Muscle layer of colon (tissue), 2 donors: Measurements from ENCODE around the gene IFNL2.
"Not testable (repeated sequence)": the region's sequence is repeated elsewhere in the genome, so short reads cannot be mapped to it uniquely, and the experiment has no call there.

Source experiments
- H3K27ac ChIP-seq: one replicate; pipeline ENCODE4 v1.7.0; 2013; ENCODE audit warnings: low read depth, mild to moderate bottlenecking, low read length, moderate library complexity
- H3K27me3 ChIP-seq, 2 donors: one replicate each; pipeline ENCODE4 v1.7.0; 2013; ENCODE audit warnings: low read length in 2 of 2, mild to moderate bottlenecking in 2 of 2; ENCODE audit not compliant: insufficient read depth in 2 of 2, control insufficient read depth in 1 of 2
- H3K36me3 ChIP-seq: one replicate; pipeline ENCODE4 v1.7.0; 2013; ENCODE audit warnings: mild to moderate bottlenecking, low read length; ENCODE audit not compliant: insufficient read depth
- H3K4me1 ChIP-seq: one replicate; pipeline ENCODE4 v1.7.0; 2013; ENCODE audit warnings: mild to moderate bottlenecking, low read length; ENCODE audit not compliant: insufficient read depth
- H3K4me3 ChIP-seq, 2 donors: one replicate each; pipeline ENCODE4 v1.7.0; 2013; ENCODE audit warnings: low read length in 2 of 2, low read depth in 1 of 2, mild to moderate bottlenecking in 1 of 2, moderate library complexity in 1 of 2
- H3K9ac ChIP-seq: one replicate; pipeline ENCODE4 v1.7.0; 2013; ENCODE audit warnings: low read length
- H3K9me3 ChIP-seq: one replicate; pipeline ENCODE4 v1.7.0; 2013; ENCODE audit warnings: mild to moderate bottlenecking, low read length
- donor health status: abdominal sarcoma.
- donor health status: Adenocarcinoma of cecum.

The IFNL2 gene

GRCh38 chr19:39268085-39268484 is at the start of gene IFNL2:
Gene IFNL2 (plus strand): TSS chr19:39268396. CDS start chr19:39268569, 173 bp downstream.
- not testable (repeated sequence) for H3K27ac ChIP-seq, H3K9me3 ChIP-seq, H3K36me3 ChIP-seq, H3K4me1 ChIP-seq, H3K4me3 ChIP-seq, H3K9ac ChIP-seq
- H3K27me3 ChIP-seq = peaks cover 17 to 26% of the 10 kb centered on the region in 2 donors

- not testable (repeated sequence) for H3K4me1 ChIP-seq, H3K9ac ChIP-seq, H3K4me3 ChIP-seq, H3K36me3 ChIP-seq, H3K27ac ChIP-seq, H3K27me3 ChIP-seq, H3K9me3 ChIP-seq
Observed at GRCh38 chr19:39219108-39219507, 49.1 kb upstream of the IFNL2 start.

- H3K36me3 ChIP-seq = no peaks in the 10 kb centered on the region
- H3K4me1 ChIP-seq = no peaks in the 10 kb centered on the region
- H3K9me3 ChIP-seq = no peaks in the 10 kb centered on the region
- H3K27me3 ChIP-seq = peaks cover 0 to 16% of the 10 kb centered on the region in 2 donors
- H3K27ac ChIP-seq = no peak overlapping the region
- H3K9ac ChIP-seq = no peak overlapping the region
- H3K4me3 ChIP-seq = no peak overlapping the region
Observed at GRCh38 chr19:39223703-39224279, 44.4 kb upstream of the IFNL2 start.

GRCh38 chr19:39224910-39225309 is 43.3 kb upstream of the IFNL2 start:
- Histone ChIP-seq H3K4me3 (no peak overlapping the region), H3K27me3 (peaks cover 0 to 16% of the 10 kb centered on the region in 2 donors), H3K9ac (no peak overlapping the region), H3K4me1 (no peaks in the 10 kb centered on the region), H3K27ac (no peak overlapping the region), H3K36me3 (no peaks in the 10 kb centered on the region), H3K9me3 (no peaks in the 10 kb centered on the region)

GRCh38 chr19:39230096-39230764 is 38.0 kb upstream of the IFNL2 start:
- Histone ChIP-seq H3K4me3 (no peak overlapping the region), H3K9ac (no peak overlapping the region), H3K4me1 (no peaks in the 10 kb centered on the region), H3K27ac (no peak overlapping the region), H3K36me3 (no peaks in the 10 kb centered on the region), H3K9me3 (no peaks in the 10 kb centered on the region), H3K27me3 (no peaks in the 10 kb centered on the region)

GRCh38 chr19:39232708-39233107 is 35.5 kb upstream of the IFNL2 start:
- peaks cover 0 to 14% of the 10 kb centered on the region in 2 donors for H3K27me3 ChIP-seq
- no peak overlapping the region for H3K4me3 ChIP-seq
- no peak overlapping the region for H3K27ac ChIP-seq
- no peaks in the 10 kb centered on the region for H3K4me1 ChIP-seq
- no peak overlapping the region for H3K9ac ChIP-seq
- H3K36me3 ChIP-seq = no peaks in the 10 kb centered on the region
- H3K9me3 ChIP-seq = no peaks in the 10 kb centered on the region

GRCh38 chr19:39236527-39236926 is 31.7 kb upstream of the IFNL2 start:
- Histone ChIP-seq H3K27ac (no peak overlapping the region), H3K4me1 (no peaks in the 10 kb centered on the region), H3K9ac (no peak overlapping the region), H3K9me3 (no peaks in the 10 kb centered on the region), H3K36me3 (no peaks in the 10 kb centered on the region), H3K4me3 (no peak overlapping the region), H3K27me3 (peaks cover 0 to 14% of the 10 kb centered on the region in 2 donors)

GRCh38 chr19:39237200-39238184 is 30.7 kb upstream of the IFNL2 start:
- H3K36me3 ChIP-seq = no peaks in the 10 kb centered on the region
- H3K4me1 ChIP-seq = no peaks in the 10 kb centered on the region
- H3K27ac ChIP-seq = no peak overlapping the region
- no peak overlapping the region for H3K9ac ChIP-seq
- peaks cover 0 to 14% of the 10 kb centered on the region in 2 donors for H3K27me3 ChIP-seq
- H3K9me3 ChIP-seq = no peaks in the 10 kb centered on the region
- H3K4me3 ChIP-seq = no peak overlapping the region

GRCh38 chr19:39238209-39238608 is 30.0 kb upstream of the IFNL2 start:
- Histone ChIP-seq H3K27ac (no peak overlapping the region), H3K9me3 (no peaks in the 10 kb centered on the region), H3K9ac (no peak overlapping the region), H3K4me3 (no peak overlapping the region), H3K27me3 (peaks cover 0 to 14% of the 10 kb centered on the region in 2 donors), H3K36me3 (no peaks in the 10 kb centered on the region), H3K4me1 (no peaks in the 10 kb centered on the region)

GRCh38 chr19:39238944-39239343 is 29.3 kb upstream of the IFNL2 start:
- no peak overlapping the region for H3K27ac ChIP-seq
- no peak overlapping the region for H3K4me3 ChIP-seq
- no peaks in the 10 kb centered on the region for H3K9me3 ChIP-seq
- peaks cover 0 to 14% of the 10 kb centered on the region in 2 donors for H3K27me3 ChIP-seq
- no peaks in the 10 kb centered on the region for H3K36me3 ChIP-seq
- H3K4me1 ChIP-seq = no peaks in the 10 kb centered on the region
- H3K9ac ChIP-seq = no peak overlapping the region

- Histone ChIP-seq H3K4me1 (no peaks in the 10 kb centered on the region), H3K9me3 (no peaks in the 10 kb centered on the region), H3K9ac (no peak overlapping the region), H3K27ac (no peak overlapping the region), H3K4me3 (no peak overlapping the region), H3K27me3 (peaks cover 0 to 14% of the 10 kb centered on the region in 2 donors), H3K36me3 (no peaks in the 10 kb centered on the region)
Observed at GRCh38 chr19:39240421-39240820, 27.8 kb upstream of the IFNL2 start.
